ENCODE results near the gene LDB3.

The LDB3 gene

DNA sequence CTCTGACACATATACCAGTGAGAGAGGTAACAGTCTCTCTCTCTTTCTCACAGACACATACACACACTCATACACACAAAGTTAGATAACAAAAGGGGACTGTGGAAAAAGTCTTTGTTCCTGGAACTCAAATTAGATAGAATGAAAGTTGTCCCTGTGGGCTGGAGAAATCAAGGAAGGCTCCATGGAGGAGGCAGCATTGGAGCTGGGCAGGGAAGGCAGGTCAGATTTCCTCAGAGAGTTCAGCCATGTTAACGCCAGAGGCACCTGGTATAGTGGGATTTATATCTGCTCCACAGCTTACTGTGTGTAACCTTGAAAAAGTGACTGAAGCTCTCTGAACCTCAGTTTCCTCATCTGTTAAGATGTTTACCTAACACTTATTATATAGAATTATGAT, 38.7 kb downstream of the LDB3 start:
- no peak for DNase-seq (ENCODE audit: low read depth)

- DNase-seq (ENCODE audit: low read depth): no peak
Observed at GRCh38 chr10:86707505-86707904, 39.2 kb downstream of the LDB3 start.

DNA sequence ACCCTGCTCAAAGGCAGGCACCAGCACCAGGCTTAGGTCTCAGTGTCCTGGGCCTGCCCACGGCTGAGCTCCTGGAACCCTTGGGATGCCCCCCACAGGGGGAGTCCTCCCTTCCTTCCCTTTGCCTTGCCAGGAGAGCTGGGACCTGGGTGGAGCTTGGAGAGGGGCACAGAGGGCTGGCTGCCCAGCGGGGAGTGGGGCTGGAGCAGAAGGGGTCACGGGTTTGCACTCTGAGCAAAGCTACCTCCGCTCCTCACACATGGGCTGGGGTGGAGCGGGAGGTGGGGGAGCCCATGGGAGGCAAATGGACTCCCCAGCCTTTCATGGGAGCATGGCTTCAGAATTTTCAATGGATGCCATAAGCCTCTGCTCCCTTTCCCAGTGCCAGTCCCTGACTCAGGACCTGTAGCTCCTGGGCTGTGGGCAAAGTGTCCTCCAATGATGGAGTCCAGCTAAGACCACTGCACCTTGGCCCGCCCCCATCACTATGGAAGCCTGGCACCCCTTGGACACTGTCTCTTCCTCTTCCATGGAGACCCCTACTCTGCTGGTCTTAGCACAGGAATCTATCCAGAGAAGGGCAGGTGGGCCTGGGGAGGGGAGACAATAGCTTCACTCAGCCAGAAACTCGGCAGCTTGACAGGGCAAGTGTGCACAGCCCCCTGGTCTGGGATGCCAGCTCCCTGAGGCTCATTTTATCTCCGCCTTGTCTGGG, 39.9 kb downstream of the LDB3 start:
- no peak for DNase-seq (ENCODE audit: low read depth)

DNA sequence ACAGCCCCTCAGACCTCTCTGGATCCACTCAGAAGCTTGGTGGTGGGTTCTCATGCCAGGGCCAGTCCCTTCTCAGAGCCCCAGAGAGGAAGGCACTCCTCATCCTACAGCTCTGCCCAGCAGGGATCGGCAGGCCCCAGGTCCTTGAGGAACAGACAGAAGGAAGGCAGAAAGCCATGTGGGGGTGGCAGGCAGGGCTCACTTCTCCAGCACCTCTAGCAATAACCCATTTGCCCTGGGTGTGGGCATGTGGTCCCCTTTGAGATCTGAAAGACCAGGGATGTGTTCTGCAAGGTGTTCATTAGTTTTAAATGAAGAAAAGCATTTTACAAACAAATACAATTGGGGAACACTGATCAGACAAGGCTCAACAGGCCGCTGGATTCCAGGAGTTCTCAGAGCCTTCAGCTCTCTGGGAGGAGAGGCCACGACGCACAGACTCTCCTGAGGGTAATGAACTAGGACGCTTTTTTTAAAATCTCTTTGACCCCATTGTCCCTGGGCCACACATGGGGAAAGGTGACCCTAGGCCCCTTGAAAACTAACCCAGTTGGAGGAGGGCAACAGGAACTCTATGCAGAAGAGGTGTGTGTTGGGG, 40.6 kb downstream of the LDB3 start:
- DNase-seq (ENCODE audit: low read depth): no peak

GRCh38 chr10:86709396-86710185, 41.3 kb downstream of the LDB3 start:
- DNase-seq (ENCODE audit: low read depth): no peak

DNA sequence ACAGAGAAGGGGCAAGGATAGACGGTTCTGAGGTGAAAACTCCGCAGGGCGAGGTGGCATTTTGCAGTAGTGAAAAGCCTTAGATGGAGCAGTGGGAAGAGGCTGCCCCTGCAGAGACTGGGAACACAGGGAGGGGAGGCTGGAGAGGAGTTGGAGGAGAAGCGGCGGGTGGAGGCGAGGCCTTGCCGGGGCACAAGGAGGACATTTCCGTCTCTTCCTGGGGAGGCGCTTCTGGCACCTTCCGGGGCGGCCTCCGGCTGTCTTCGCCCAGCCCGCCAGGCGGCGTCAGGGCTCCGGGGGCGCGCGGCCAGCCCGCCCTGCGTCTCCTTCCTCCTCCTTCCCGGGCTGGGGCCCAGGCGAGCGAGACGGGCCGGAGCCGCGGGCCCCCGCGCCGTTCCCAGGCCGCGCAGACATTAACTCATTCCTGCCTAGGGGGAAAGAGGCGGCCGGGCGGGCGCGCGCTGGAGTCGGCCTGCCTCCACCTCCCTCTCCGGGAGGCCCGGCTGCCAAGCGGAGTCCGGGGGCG, 42.7 kb downstream of the LDB3 start:
- DNase-seq (ENCODE audit: low read depth): peak; percentile 80

DNA sequence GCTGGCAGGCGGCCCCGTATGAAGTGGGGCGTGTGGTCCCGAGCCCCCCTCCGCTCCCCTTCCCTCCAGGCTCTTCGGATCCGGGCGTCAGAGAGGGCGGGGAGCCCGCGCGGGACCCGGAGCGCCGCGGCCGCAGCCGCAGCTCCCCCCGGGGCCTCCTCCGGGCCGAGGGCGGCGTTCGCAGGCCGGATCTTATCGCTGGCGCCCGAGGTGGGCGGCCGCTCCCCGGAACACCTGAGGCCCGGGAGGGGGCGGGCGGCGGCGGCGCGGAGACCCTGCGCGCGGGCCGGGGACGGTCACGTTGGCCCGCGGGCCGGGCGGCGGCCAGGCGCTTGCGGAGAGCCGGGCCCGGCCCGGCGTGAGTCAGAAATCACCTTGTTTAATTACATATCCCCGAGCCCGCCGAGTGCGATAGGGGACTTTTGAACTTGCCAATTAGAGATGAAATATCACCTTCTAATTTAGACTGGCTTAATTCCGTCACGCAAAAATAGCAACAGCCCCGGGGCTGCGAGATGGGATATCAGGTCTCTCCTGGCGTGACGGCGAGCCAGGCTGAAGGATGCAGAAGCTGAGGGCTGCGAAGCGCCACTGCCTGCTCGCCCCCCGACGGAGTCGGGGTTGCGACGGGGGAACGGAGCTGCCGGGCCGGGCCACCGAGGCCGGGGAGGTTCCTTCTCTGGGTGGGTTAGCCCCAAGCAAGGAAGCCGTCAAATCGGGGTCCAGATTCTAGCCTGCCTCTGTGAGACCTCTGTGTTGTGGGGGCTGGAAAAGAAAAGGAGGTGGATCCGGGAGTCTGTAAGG, 43.4 kb downstream of the LDB3 start:
- DNase-seq (ENCODE audit: low read depth): peak; percentile 36

GRCh38 chr10:86712317-86712707, 44.0 kb downstream of the LDB3 start:
- DNase-seq (ENCODE audit: low read depth): no peak

DNA sequence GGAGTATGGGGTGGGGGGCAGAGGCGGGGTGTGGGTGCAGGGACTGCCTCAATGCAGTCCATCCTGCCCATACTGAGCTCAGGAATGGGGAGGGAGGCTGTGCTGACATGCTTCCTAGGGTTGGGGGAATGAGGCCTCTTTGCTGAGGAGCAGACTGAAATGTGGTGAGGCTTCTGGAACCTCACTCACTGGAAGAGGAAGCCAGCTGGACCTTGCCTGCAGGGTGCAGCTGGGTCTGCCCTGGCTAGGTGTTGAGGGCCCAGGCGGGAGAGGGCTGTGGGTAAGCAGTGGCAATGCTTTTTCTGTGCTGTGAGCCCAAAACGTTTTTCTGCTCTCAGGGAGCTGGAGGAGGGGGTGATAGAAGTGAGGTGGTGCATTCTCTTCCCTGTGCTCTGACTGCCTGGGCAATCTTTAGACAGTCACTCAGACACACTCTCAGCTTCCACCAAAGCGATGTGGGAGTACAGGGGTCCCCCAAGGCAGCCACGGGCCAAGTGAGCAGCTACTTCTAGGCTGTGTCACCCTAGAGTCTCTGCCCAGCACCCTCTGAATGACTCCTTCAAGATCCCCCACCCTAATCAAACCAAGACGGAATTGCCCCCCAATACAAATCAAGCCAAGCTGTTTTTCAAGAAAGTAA, 47.0 kb downstream of the LDB3 start:
- no peak for DNase-seq (ENCODE audit: low read depth)

GRCh38 chr10:86715836-86716235, 47.5 kb downstream of the LDB3 start:
- no peak for DNase-seq (ENCODE audit: low read depth)

GRCh38 chr10:86716466-86716865, 48.2 kb downstream of the LDB3 start:
- DNase-seq (ENCODE audit: low read depth): no peak

DNA sequence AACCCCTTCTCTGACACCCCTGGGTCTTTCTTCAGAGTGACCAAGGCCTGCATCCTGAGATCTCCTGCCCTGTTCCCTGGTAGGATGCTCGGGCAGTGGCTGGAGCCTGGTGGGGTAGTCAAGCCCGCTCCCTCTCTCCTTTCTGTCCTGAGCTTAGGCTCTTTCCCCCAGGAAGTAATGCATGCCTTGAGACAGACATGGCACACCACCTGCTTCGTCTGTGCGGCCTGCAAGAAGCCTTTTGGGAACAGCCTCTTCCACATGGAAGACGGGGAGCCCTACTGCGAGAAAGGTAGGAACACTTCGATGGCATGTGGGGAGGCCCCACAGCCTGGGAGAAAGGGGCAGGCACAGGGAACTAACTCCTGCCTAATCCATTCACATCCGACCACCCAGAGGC, 50.2 kb downstream of the LDB3 start:
- DNase-seq (ENCODE audit: low read depth): no peak

GRCh38 chr10:86721232-86721631, 52.9 kb downstream of the LDB3 start:
- no peak for DNase-seq (ENCODE audit: low read depth)

GRCh38 chr10:86723009-86723408, 54.7 kb downstream of the LDB3 start:
- no peak for DNase-seq (ENCODE audit: low read depth)

DNA sequence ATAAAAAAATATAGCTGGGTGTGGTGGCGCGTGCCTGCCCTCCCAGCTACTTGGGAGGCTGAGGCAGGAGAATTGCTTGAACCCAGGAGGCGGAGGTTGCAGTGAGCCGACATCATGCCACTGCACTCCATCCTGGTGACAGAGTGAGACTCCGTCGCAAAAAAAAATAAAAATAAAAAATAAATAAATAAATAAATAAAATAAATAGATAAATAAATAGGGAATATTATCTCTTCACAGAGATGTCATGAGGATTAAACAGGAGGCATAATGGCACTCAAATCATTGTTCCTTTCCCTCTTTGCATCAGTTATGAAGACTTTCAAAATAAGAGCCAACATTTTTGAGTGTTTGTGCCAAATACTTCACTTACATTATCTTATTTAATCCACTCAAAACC, 56.1 kb downstream of the LDB3 start:
- no peak for DNase-seq (ENCODE audit: low read depth)

DNA sequence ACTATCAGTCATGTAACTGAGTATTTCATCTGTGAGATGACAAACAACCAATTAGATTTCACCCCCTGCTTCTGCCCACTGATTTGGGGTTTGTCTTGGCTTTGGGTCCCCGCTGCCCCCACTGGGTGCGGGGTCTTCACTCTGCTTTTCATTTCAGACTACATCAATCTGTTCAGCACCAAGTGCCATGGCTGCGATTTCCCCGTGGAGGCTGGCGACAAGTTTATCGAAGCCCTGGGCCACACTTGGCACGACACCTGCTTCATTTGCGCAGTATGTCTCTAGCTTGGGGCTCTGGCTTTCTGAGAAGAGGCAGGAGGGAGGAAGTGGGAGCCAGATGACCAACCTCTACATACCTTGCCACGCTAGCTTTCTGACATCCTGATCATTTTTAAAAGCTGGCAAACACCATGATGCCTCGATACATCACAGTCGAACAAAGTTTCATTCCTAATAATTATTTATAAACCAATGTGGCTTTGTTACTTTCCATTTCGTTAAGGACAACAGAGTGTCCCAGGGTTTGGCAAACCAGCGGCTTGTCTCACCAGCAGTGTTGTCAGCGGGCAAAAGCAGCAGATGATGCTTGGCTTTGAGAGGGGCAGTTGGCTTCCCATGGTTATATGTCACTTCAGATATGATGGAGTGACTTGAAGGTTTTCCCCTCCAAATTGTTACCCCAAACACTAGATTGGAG, 57.8 kb downstream of the LDB3 start:
- DNase-seq (ENCODE audit: low read depth): no peak

DNA sequence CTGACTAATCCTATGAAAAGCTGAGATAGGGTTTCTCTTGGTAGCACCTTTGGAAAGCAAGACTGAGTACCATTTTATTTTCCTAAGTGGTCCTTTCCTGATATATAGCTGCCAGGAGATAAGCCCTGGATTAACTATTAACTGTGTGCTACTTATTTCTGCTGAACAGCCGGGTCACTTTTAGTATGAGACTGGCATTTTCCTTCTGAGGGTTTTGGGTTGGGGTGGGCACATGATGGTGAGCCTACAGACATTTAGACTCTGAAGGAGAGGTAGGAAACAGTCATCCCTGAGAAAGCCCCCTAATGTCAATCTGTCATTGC, 58.3 kb downstream of the LDB3 start:
- no peak for DNase-seq (ENCODE audit: low read depth)

DNA sequence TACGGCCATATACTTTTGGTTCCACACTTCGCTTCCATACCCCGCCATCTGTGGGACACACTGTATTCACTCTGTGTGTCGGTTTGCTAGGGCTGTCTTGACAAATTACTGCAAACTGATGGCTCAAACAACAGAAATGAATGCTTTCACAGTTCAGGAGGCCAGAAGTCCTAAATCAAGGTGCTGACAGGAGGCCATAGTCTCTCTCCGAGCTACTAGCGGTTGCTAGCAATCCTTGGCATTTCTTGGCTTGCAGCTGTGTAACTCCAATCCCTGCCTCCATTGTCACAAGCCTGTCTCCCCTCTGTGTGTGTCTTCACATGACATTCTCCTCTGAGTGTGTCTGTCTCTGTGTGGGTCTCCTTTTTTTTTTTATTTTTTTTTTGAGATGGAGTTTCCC, 59.2 kb downstream of the LDB3 start:
- DNase-seq (ENCODE audit: low read depth): no peak

- DNase-seq (ENCODE audit: low read depth): no peak
Observed at GRCh38 chr10:86728056-86728455, 59.7 kb downstream of the LDB3 start.

- no peak for DNase-seq (ENCODE audit: low read depth)
Observed at GRCh38 chr10:86729677-86730076, 61.4 kb downstream of the LDB3 start.

GRCh38 chr10:86730227-86730626, 61.9 kb downstream of the LDB3 start:
- no peak for DNase-seq (ENCODE audit: low read depth)

All from activated T-helper 9 cell treated with anti-CD3 and anti-CD28 coated beads, Interleukin-2, amount 50 U/mL, for 16 hours (primary cell).